COLO829 (cell line): ENCODE results near the gene CFB.

Source experiments
- DNase-seq: peaks from one replicate; pipeline ENCODE4 v3.0.0; 2012; ENCODE audit warnings: low spot score

CFB gene

GRCh38 chr6:31948753-31949413 lies 3.0 kb downstream of the CFB start:
- no peak for DNase-seq

GRCh38 chr6:31949926-31950548 lies 4.1 kb downstream of the CFB start:
- no peak for DNase-seq

- peak; percentile 68 for DNase-seq
Measured at GRCh38 chr6:31952140-31952805, 6.4 kb downstream of the CFB start.

- DNase-seq = no peak
Measured at GRCh38 chr6:31952890-31953289, 7.0 kb downstream of the CFB start.

GRCh38 chr6:31954511-31954910 lies 8.6 kb downstream of the CFB start:
- DNase-seq = no peak

GRCh38 chr6:31956796-31957195 lies 10.9 kb downstream of the CFB start:
- no peak for DNase-seq

- DNase-seq = no peak
Measured at GRCh38 chr6:31958412-31958740, 12.5 kb downstream of the CFB start.

- peak; percentile 100 for DNase-seq
Measured at GRCh38 chr6:31958741-31959739, 13.1 kb downstream of the CFB start, which contains the start of the genes NELFE and SKIC2. Gene NELFE (minus strand): TSS chr6:31958971. CDS start chr6:31958446, 525 bp downstream. Gene SKIC2 (plus strand): TSS chr6:31959175. CDS start chr6:31959193, 18 bp downstream.

- DNase-seq = no peak
Measured at GRCh38 chr6:31961616-31962015, 15.7 kb downstream of the CFB start.

GRCh38 chr6:31963921-31964320 lies 18.0 kb downstream of the CFB start:
- DNase-seq = no peak

GRCh38 chr6:31965700-31966099 lies 19.8 kb downstream of the CFB start:
- no peak for DNase-seq

- no peak for DNase-seq
Measured at GRCh38 chr6:31966506-31966905, 20.6 kb downstream of the CFB start.

- no peak for DNase-seq
Measured at GRCh38 chr6:31966997-31967925, 21.4 kb downstream of the CFB start.

- DNase-seq = no peak
Measured at GRCh38 chr6:31967926-31968320, 22.0 kb downstream of the CFB start.

- DNase-seq = no peak
Measured at GRCh38 chr6:31968326-31968725, 22.4 kb downstream of the CFB start.

GRCh38 chr6:31968791-31969711 lies 23.2 kb downstream of the CFB start:
- no peak for DNase-seq

GRCh38 chr6:31969712-31970603 lies 24.1 kb downstream of the CFB start:
- no peak for DNase-seq

- no peak for DNase-seq
Measured at GRCh38 chr6:31970604-31971271, 24.8 kb downstream of the CFB start.
